ENCODE measurements around the gene CLIC2. TPM values are rescaled to one million over a fixed set of nuclear protein-coding genes. Genes with fewer than 3 reads are reported as not detected.

CLIC2 gene
- total RNA-seq, 1 donor from 2014 or later: not detected

DNA sequence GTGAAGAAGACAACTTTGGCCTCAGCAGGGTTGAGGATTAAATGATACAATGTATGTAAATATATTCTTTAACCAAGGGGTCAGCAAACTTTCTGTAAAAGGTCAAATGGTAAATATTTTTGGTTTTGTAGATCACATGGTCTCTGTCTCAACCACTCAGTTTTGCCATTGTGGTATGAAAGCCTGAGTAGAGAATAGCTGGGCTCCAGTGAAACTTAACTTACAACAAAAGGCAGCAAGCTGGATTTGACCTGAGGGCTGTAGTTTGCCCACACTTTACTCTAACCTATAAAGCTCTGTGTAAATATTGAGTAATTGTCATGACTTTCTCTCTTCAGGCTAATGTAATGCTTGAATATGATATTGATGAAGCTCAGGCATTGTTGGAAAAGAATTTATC, 98.5 kb downstream of the CLIC2 start:
- Mint-ChIP-seq H3K4me3 (no peak overlapping the region), H3K27ac (no peak overlapping the region), H3K9me3 (no peaks in the 10 kb centered on the region), H3K4me1 (no peaks in the 10 kb centered on the region), H3K27me3 (ENCODE audit: insufficient read depth, low read depth) (no peaks in the 10 kb centered on the region), H3K36me3 (peaks cover 8% of the 10 kb centered on the region)
- Histone ChIP-seq H3K79me2 (ENCODE audit: low read depth) (peaks cover 7% of the 10 kb centered on the region), H3K9me3 (ENCODE audit: low read depth) (no peaks in the 10 kb centered on the region), H2AFZ (replicated peaks) (no peak overlapping the region), H3K9ac (no peak overlapping the region), H4K20me1 (ENCODE audit: low read depth) (peaks cover 7% of the 10 kb centered on the region), H3K4me2 (no peak overlapping the region), H3K27ac (no peak overlapping the region), H3K27me3 (no peaks in the 10 kb centered on the region), H3K4me1 (no peaks in the 10 kb centered on the region), H3K4me3 (no peak overlapping the region), H3K36me3 (peaks cover 11% of the 10 kb centered on the region), H3F3A (ENCODE audit: low read depth) (no peaks in the 10 kb centered on the region)
- TF ChIP-seq EZH2phosphoT487 (IDR thresholded peaks at IDR 0.05): no peak
- TF ChIP-seq, protein P1, sequence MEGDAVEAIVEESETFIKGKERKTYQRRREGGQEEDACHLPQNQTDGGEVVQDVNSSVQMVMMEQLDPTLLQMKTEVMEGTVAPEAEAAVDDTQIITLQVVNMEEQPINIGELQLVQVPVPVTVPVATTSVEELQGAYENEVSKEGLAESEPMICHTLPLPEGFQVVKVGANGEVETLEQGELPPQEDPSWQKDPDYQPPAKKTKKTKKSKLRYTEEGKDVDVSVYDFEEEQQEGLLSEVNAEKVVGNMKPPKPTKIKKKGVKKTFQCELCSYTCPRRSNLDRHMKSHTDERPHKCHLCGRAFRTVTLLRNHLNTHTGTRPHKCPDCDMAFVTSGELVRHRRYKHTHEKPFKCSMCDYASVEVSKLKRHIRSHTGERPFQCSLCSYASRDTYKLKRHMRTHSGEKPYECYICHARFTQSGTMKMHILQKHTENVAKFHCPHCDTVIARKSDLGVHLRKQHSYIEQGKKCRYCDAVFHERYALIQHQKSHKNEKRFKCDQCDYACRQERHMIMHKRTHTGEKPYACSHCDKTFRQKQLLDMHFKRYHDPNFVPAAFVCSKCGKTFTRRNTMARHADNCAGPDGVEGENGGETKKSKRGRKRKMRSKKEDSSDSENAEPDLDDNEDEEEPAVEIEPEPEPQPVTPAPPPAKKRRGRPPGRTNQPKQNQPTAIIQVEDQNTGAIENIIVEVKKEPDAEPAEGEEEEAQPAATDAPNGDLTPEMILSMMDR (IDR thresholded peaks at IDR 0.05): no peak
- no peak for TF ChIP-seq EZH2 (IDR thresholded peaks at IDR 0.05)
- DNase-seq (ENCODE audit: low spot score): no peak

DNA sequence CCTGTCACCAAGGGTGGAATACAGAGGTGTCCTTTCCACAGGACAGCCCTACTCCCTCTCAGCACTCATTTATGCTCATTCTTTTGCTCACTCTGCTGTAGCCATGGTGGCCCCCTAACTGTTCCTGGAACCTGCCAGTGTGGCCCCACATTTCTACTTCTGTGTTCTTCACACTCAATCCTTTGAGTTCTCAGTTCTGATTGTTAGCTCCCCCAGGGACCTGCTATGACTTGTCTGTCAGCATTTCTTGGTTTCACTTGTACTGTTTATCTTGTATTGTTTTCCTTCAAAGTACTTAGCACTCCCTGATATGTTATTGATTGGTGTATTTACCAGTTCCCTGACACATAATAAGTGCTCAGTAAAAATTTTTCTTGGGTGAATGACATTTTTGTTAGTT, 103.3 kb downstream of the CLIC2 start:
- Histone ChIP-seq H3K79me2 (ENCODE audit: low read depth) (peaks cover 11% of the 10 kb centered on the region), H4K20me1 (ENCODE audit: low read depth) (peaks cover 7% of the 10 kb centered on the region), H3K9me3 (ENCODE audit: low read depth) (no peaks in the 10 kb centered on the region), H3K4me2 (no peak overlapping the region), H3K4me1 (no peaks in the 10 kb centered on the region), H3K36me3 (peaks cover 10% of the 10 kb centered on the region), H3K4me3 (no peak overlapping the region), H3F3A (ENCODE audit: low read depth) (no peaks in the 10 kb centered on the region), H2AFZ (replicated peaks) (no peak overlapping the region), H3K9ac (no peak overlapping the region), H3K27me3 (no peaks in the 10 kb centered on the region), H3K27ac (no peak overlapping the region)
- no peaks in the 10 kb centered on the region for H3K4me1 Mint-ChIP-seq
- H3K9me3 Mint-ChIP-seq: no peaks in the 10 kb centered on the region
- TF ChIP-seq, protein P1 (IDR thresholded peaks at IDR 0.05): no peak
- TF ChIP-seq EZH2phosphoT487 (IDR thresholded peaks at IDR 0.05) (no peak), EZH2 (IDR thresholded peaks at IDR 0.05) (no peak)
- no peak overlapping the region for H3K4me3 Mint-ChIP-seq
- H3K27me3 Mint-ChIP-seq (ENCODE audit: insufficient read depth, low read depth): no peaks in the 10 kb centered on the region
- H3K36me3 Mint-ChIP-seq: peaks cover 8% of the 10 kb centered on the region
- no peak for DNase-seq (ENCODE audit: low spot score)
- no peak overlapping the region for H3K27ac Mint-ChIP-seq

Small RNAs within 50 kb of the gene (microRNA-seq; reads per million reads assigned to microRNA genes)
- gene MIR1184-2: not detected

Small RNAs within 50 kb of the gene (small RNA-seq; reads per million reads assigned to genes)
- not detected for gene AC234781.4
- gene MIR1184-2: not detected

Other genes with a start within 250 kb of the CLIC2 start
- 115 and 217 TPM in 2 replicates for gene VBP1, start 118.2 kb downstream of the CLIC2 start, total RNA-seq (ENCODE audit: low replicate concordance)
- gene RAB39B, start 70.1 kb downstream of the CLIC2 start, total RNA-seq (ENCODE audit: low replicate concordance): 6.3 and 8.7 TPM in 2 replicates
- not detected in 2 replicates for gene F8A2, start 47.5 kb upstream of the CLIC2 start, total RNA-seq (ENCODE audit: low replicate concordance)
- 0.73 and 3.5 TPM in 2 replicates for gene F8A3, start 124.0 kb upstream of the CLIC2 start, total RNA-seq (ENCODE audit: low replicate concordance)

Data from neural progenitor cell (in vitro differentiated cells).